ENCODE results near the gene RAP1GAP2. TPM values are rescaled to one million over a fixed set of nuclear protein-coding genes. Genes with fewer than 3 reads are reported as not detected.

Gene RAP1GAP2
- total RNA-seq, 2 experiments from 2014 or later = 11.3 to 28.2 TPM

GRCh38 chr17:2803386-2803785 is 7.1 kb downstream of the RAP1GAP2 start:
- POLR2A ChIA-PET = interaction anchor here (1.1 kb wide), 1 partner anchor 11 kb away, joined by 4 read pairs; no protein-coding TSS in a partner anchor
- Histone ChIP-seq H3K27ac (ENCODE audit: low read depth, low read length, poor library complexity, severe bottlenecking) (no peak overlapping the region), H3K4me1 (ENCODE audit: insufficient read depth, low read length, poor library complexity, severe bottlenecking) (no peaks in the 10 kb centered on the region), H3K79me2 (ENCODE audit: insufficient read depth, low read depth, low read length) (no peaks in the 10 kb centered on the region), H3K36me3 (ENCODE audit: insufficient read depth, low read length) (no peaks in the 10 kb centered on the region), H3K4me3 (ENCODE audit: low read depth, low read length, poor library complexity, severe bottlenecking) (no peak overlapping the region), H4K20me1 (ENCODE audit: insufficient read depth, low read length) (no peaks in the 10 kb centered on the region), H3K9me2 (ENCODE audit: insufficient read depth, low read length) (no peaks in the 10 kb centered on the region), H2AFZ (ENCODE audit: low read length) (no peak overlapping the region), H3K4me2 (ENCODE audit: low read length) (no peak overlapping the region), H3K9me3 (ENCODE audit: low read length) (no peaks in the 10 kb centered on the region)
- intact Hi-C loops (cut with micrococcal nuclease; ENCODE audit: unreplicated experiment) = no loop called here
- TF ChIP-seq CTCF (conservative IDR thresholded peaks at IDR 0.05; ENCODE audit: low read length) = no peak
- no peak for TF ChIP-seq EZH2phosphoT487 (IDR thresholded peaks at IDR 0.05; ENCODE audit: borderline replicate concordance, low read depth, low read length)
- DNase-seq (ENCODE audit: low spot score) = no peak
- BruUV-seq (replicated peaks) = no TSS peak
- CTCF ChIA-PET (ENCODE audit: unreplicated experiment) = no interaction called here

GRCh38 chr17:2803971-2804370 is 7.7 kb downstream of the RAP1GAP2 start:
- Histone ChIP-seq H4K20me1 (ENCODE audit: insufficient read depth, low read length) (no peaks in the 10 kb centered on the region), H3K27ac (ENCODE audit: low read depth, low read length, poor library complexity, severe bottlenecking) (no peak overlapping the region), H3K79me2 (ENCODE audit: insufficient read depth, low read depth, low read length) (no peaks in the 10 kb centered on the region), H3K9me2 (ENCODE audit: insufficient read depth, low read length) (no peaks in the 10 kb centered on the region), H3K4me1 (ENCODE audit: insufficient read depth, low read length, poor library complexity, severe bottlenecking) (no peaks in the 10 kb centered on the region), H3K4me3 (ENCODE audit: low read depth, low read length, poor library complexity, severe bottlenecking) (no peak overlapping the region), H3K36me3 (ENCODE audit: insufficient read depth, low read length) (no peaks in the 10 kb centered on the region), H2AFZ (ENCODE audit: low read length) (no peak overlapping the region), H3K4me2 (ENCODE audit: low read length) (no peak overlapping the region), H3K9me3 (ENCODE audit: low read length) (no peaks in the 10 kb centered on the region)
- POLR2A ChIA-PET = no interaction called here
- no peak for TF ChIP-seq CTCF (conservative IDR thresholded peaks at IDR 0.05; ENCODE audit: low read length)
- no peak for TF ChIP-seq EZH2phosphoT487 (IDR thresholded peaks at IDR 0.05; ENCODE audit: borderline replicate concordance, low read depth, low read length)
- no peak for DNase-seq (ENCODE audit: low spot score)
- intact Hi-C loops (cut with micrococcal nuclease; ENCODE audit: unreplicated experiment) = no loop called here
- no TSS peak for BruUV-seq (replicated peaks)
- CTCF ChIA-PET (ENCODE audit: unreplicated experiment) = no interaction called here

- ChIA-PET CTCF (ENCODE audit: unreplicated experiment) (no interaction called here), POLR2A (no interaction called here)
- Histone ChIP-seq H3K36me3 (ENCODE audit: insufficient read depth, low read length) (no peaks in the 10 kb centered on the region), H3K27ac (ENCODE audit: low read depth, low read length, poor library complexity, severe bottlenecking) (no peak overlapping the region), H3K9me3 (ENCODE audit: low read length) (no peaks in the 10 kb centered on the region), H3K4me2 (ENCODE audit: low read length) (no peak overlapping the region), H3K9me2 (ENCODE audit: insufficient read depth, low read length) (no peaks in the 10 kb centered on the region), H2AFZ (ENCODE audit: low read length) (no peak overlapping the region), H3K4me3 (ENCODE audit: low read depth, low read length, poor library complexity, severe bottlenecking) (no peak overlapping the region), H3K4me1 (ENCODE audit: insufficient read depth, low read length, poor library complexity, severe bottlenecking) (no peaks in the 10 kb centered on the region), H3K79me2 (ENCODE audit: insufficient read depth, low read depth, low read length) (no peaks in the 10 kb centered on the region), H4K20me1 (ENCODE audit: insufficient read depth, low read length) (no peaks in the 10 kb centered on the region)
- TF ChIP-seq CTCF (conservative IDR thresholded peaks at IDR 0.05; ENCODE audit: low read length) (no peak), EZH2phosphoT487 (IDR thresholded peaks at IDR 0.05; ENCODE audit: borderline replicate concordance, low read depth, low read length) (no peak)
- BruUV-seq (replicated peaks) = no TSS peak
- intact Hi-C loops (cut with micrococcal nuclease; ENCODE audit: unreplicated experiment) = no loop called here
- no peak for DNase-seq (ENCODE audit: low spot score)
Measured at GRCh38 chr17:2804912-2805311, 8.7 kb downstream of the RAP1GAP2 start.
